HG03103 (cell line): Measurements from ENCODE around the gene LARGE1.

Source experiments
- ATAC-seq: cut with Tn5 transposase; IDR thresholded peaks from one replicate; pipeline ENCODE4 v1.9.1; 2021; ENCODE audit warnings: low read depth; ENCODE audit not compliant: unreplicated experiment

Gene LARGE1

GRCh38 chr22:33680632-33681031 lies 239.6 kb downstream of the LARGE1 start:
- ATAC-seq: no peak

GRCh38 chr22:33678523-33678922 lies 241.8 kb downstream of the LARGE1 start:
- ATAC-seq: no peak

GRCh38 chr22:33677536-33677935 lies 242.7 kb downstream of the LARGE1 start:
- ATAC-seq: no peak

- ATAC-seq: no peak
Observed at GRCh38 chr22:33674357-33674756, 245.9 kb downstream of the LARGE1 start.

- ATAC-seq: no peak
Observed at GRCh38 chr22:33669746-33670145, 250.5 kb downstream of the LARGE1 start.

- no peak for ATAC-seq
Observed at GRCh38 chr22:33666961-33667619, 253.2 kb downstream of the LARGE1 start.

GRCh38 chr22:33666279-33666960 lies 253.9 kb downstream of the LARGE1 start:
- ATAC-seq: no peak

GRCh38 chr22:33659448-33659847 lies 260.8 kb downstream of the LARGE1 start:
- ATAC-seq: no peak

- ATAC-seq: no peak
Observed at GRCh38 chr22:33658775-33659174, 261.5 kb downstream of the LARGE1 start.

- ATAC-seq: no peak
Observed at GRCh38 chr22:33657670-33658069, 262.6 kb downstream of the LARGE1 start.

- no peak for ATAC-seq
Observed at GRCh38 chr22:33656808-33657628, 263.3 kb downstream of the LARGE1 start.

GRCh38 chr22:33654173-33654895 lies 265.9 kb downstream of the LARGE1 start:
- no peak for ATAC-seq

GRCh38 chr22:33653532-33654063 lies 266.7 kb downstream of the LARGE1 start:
- ATAC-seq: no peak

GRCh38 chr22:33652615-33653014 lies 267.7 kb downstream of the LARGE1 start:
- no peak for ATAC-seq

GRCh38 chr22:33650244-33650643 lies 270.0 kb downstream of the LARGE1 start:
- ATAC-seq: no peak

GRCh38 chr22:33648478-33648877 lies 271.8 kb downstream of the LARGE1 start:
- ATAC-seq: no peak

- no peak for ATAC-seq
Observed at GRCh38 chr22:33640900-33641299, 279.4 kb downstream of the LARGE1 start.

- ATAC-seq: no peak
Observed at GRCh38 chr22:33639588-33640254, 280.6 kb downstream of the LARGE1 start.

- no peak for ATAC-seq
Observed at GRCh38 chr22:33635766-33636165, 284.5 kb downstream of the LARGE1 start.

GRCh38 chr22:33631777-33632176 lies 288.5 kb downstream of the LARGE1 start:
- ATAC-seq: no peak
